GM10847 (cell line): Measurements from ENCODE around the gene ACYP2.

Experiments
- POLR2A ChIP-seq: IDR thresholded peaks from 2 replicates; pipeline ENCODE4 v1.6.1; 2011; ENCODE audit not compliant: insufficient read length; ENCODE audit errors: extremely low read depth

Gene ACYP2

DNA sequence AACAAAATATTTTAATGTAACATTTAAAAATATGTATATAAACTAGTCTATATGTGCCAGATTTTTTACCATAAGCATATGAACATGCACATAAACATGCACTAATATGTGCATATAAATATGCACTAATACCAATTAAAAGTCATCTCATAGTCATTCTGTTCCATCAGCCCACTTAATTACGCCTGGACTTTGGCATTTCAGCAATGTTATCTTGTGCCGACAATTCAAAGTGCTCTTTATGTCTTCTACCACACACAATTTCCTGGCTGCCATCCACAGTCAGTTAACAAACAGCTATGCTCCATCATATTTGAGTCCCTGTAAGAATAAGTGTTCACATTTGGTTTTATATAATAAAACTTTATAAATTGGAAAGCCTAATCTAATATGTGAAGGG, 233.2 kb downstream of the ACYP2 start:
- TF ChIP-seq POLR2A: no peak

DNA sequence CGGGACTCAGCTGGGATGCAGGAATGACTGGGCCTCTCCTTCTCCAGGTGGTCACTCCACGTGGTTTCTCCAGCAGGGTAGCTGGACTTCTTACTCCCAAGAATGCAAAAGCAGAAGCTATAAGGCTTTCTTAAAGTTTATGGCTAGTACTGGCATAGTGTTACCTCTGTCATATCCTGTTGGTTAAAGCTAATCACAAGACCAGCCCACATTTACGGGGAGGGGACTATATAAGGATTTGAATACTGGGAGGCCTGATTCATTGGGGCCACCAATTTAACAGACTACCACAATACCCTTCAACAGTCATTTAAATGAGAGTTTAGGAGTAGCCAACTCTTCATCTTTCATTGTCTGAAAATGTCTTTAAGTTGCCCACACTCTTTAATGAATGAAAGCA, 235.0 kb downstream of the ACYP2 start:
- TF ChIP-seq POLR2A: no peak

DNA sequence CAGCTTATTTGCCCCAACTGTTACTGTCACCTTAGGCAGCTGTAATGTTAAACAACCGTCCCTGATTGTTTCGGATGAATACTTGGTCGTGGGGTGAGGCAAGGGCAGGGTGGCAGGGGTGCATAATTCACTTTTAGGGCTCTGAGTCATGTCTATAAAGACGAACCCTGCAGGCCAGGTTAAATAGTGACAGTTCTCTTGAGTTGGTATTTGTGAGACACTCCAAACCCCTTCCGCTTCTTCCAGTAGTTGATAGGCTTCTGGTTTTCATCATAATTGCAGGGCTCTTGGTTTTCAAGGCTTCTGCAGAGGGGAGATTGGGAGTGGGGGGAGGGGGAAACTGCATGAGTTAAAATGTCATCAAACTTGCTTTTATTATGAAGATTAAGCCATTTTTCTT, 237.8 kb downstream of the ACYP2 start:
- no peak for TF ChIP-seq POLR2A
